Measurements from ENCODE around the gene MACF1.

The MACF1 gene

GRCh38 chr1:39317111-39317510, 112.6 kb downstream of the MACF1 start:
- DNase-seq, result no peak

GRCh38 chr1:39317910-39318633, 113.6 kb downstream of the MACF1 start:
- DNase-seq, result no peak

- DNase-seq, result no peak
Observed at GRCh38 chr1:39321979-39322378, 117.5 kb downstream of the MACF1 start.

GRCh38 chr1:39322431-39322830, 117.9 kb downstream of the MACF1 start:
- DNase-seq, result no peak

- no peak for DNase-seq
Observed at GRCh38 chr1:39324888-39325287, 120.4 kb downstream of the MACF1 start.

- DNase-seq, result no peak
Observed at GRCh38 chr1:39326836-39327235, 122.3 kb downstream of the MACF1 start.

GRCh38 chr1:39328095-39328494, 123.6 kb downstream of the MACF1 start:
- DNase-seq, result no peak

- DNase-seq, result no peak
Observed at GRCh38 chr1:39328586-39329121, 124.2 kb downstream of the MACF1 start.

- no peak for DNase-seq
Observed at GRCh38 chr1:39331647-39332046, 127.2 kb downstream of the MACF1 start.

- no peak for DNase-seq
Observed at GRCh38 chr1:39332291-39332690, 127.8 kb downstream of the MACF1 start.

GRCh38 chr1:39332828-39333227, 128.3 kb downstream of the MACF1 start:
- no peak for DNase-seq

GRCh38 chr1:39333296-39333695, 128.8 kb downstream of the MACF1 start:
- DNase-seq, result no peak

GRCh38 chr1:39335216-39335615, 130.7 kb downstream of the MACF1 start:
- DNase-seq, result no peak

GRCh38 chr1:39337067-39337466, 132.6 kb downstream of the MACF1 start:
- DNase-seq, result no peak

GRCh38 chr1:39342776-39343175, 138.3 kb downstream of the MACF1 start:
- DNase-seq, result no peak

GRCh38 chr1:39344394-39345154, 140.1 kb downstream of the MACF1 start:
- DNase-seq, result no peak

- no peak for DNase-seq
Observed at GRCh38 chr1:39346872-39347271, 142.4 kb downstream of the MACF1 start.

- no peak for DNase-seq
Observed at GRCh38 chr1:39348278-39348677, 143.8 kb downstream of the MACF1 start.

- DNase-seq, result no peak
Observed at GRCh38 chr1:39352881-39353280, 148.4 kb downstream of the MACF1 start.

- no peak for DNase-seq
Observed at GRCh38 chr1:39354572-39354971, 150.1 kb downstream of the MACF1 start.

GRCh38 chr1:39358491-39358890, 154.0 kb downstream of the MACF1 start:
- DNase-seq, result no peak

GRCh38 chr1:39359028-39359570, 154.6 kb downstream of the MACF1 start:
- DNase-seq, result no peak

- no peak for DNase-seq
Observed at GRCh38 chr1:39360731-39361130, 156.2 kb downstream of the MACF1 start.

GRCh38 chr1:39361446-39361845, 157.0 kb downstream of the MACF1 start:
- no peak for DNase-seq
